COLO829 (cell line): ENCODE data around the gene MTA1.
A peak's percentile ranks its signal among the peaks of the same experiment; 100 is the strongest.

Source experiments
- DNase-seq: peaks from one replicate; pipeline ENCODE4 v3.0.0; 2012; ENCODE audit warnings: low spot score

Gene MTA1

GRCh38 chr14:105487986-105488777 is 68.6 kb downstream of the MTA1 start:
- DNase-seq: no peak

- DNase-seq: no peak
These were observed 69.3 kb downstream of the MTA1 start for GRCh38 chr14:105488781-105489541.

GRCh38 chr14:105489542-105490266 is 70.1 kb downstream of the MTA1 start:
- DNase-seq: peak; percentile 54

- no peak for DNase-seq
These were observed 70.6 kb downstream of the MTA1 start for GRCh38 chr14:105490267-105490571.

- DNase-seq: peak; percentile 96
These were observed 71.1 kb downstream of the MTA1 start, which contains the start of gene TEDC1 for GRCh38 chr14:105490572-105491365. Gene TEDC1 (plus strand): TSS chr14:105491246. CDS start chr14:105491376, 130 bp downstream.

- DNase-seq: peak; percentile 90
These were observed 71.8 kb downstream of the MTA1 start for GRCh38 chr14:105491366-105491973.

GRCh38 chr14:105492031-105492970 is 72.7 kb downstream of the MTA1 start:
- DNase-seq: no peak

- no peak for DNase-seq
These were observed 73.6 kb downstream of the MTA1 start for GRCh38 chr14:105492971-105493871.

GRCh38 chr14:105493921-105494605 is 74.4 kb downstream of the MTA1 start:
- DNase-seq: no peak

GRCh38 chr14:105494606-105494929 is 74.9 kb downstream of the MTA1 start:
- DNase-seq: no peak

GRCh38 chr14:105495101-105495989 is 75.7 kb downstream of the MTA1 start:
- DNase-seq: no peak

- DNase-seq: no peak
These were observed 76.6 kb downstream of the MTA1 start for GRCh38 chr14:105495990-105496830.

GRCh38 chr14:105496831-105497591 is 77.4 kb downstream of the MTA1 start:
- no peak for DNase-seq

- DNase-seq: no peak
These were observed 78.2 kb downstream of the MTA1 start for GRCh38 chr14:105497671-105498429.
